ENCODE results near the gene ACOXL.

The ACOXL gene

GRCh38 chr2:110793034-110793433 lies 60.7 kb downstream of the ACOXL start:
- DNase-seq: no peak

GRCh38 chr2:110794390-110794789 lies 62.0 kb downstream of the ACOXL start:
- no peak for DNase-seq

- no peak for DNase-seq
Observed at GRCh38 chr2:110794951-110795350, 62.6 kb downstream of the ACOXL start.

- DNase-seq: no peak
Observed at GRCh38 chr2:110796716-110797301, 64.4 kb downstream of the ACOXL start.

- DNase-seq: no peak
Observed at GRCh38 chr2:110799376-110799775, 67.0 kb downstream of the ACOXL start.

- no peak for DNase-seq
Observed at GRCh38 chr2:110800611-110801402, 68.4 kb downstream of the ACOXL start.

GRCh38 chr2:110802208-110802932 lies 70.0 kb downstream of the ACOXL start:
- DNase-seq: no peak

GRCh38 chr2:110804433-110804832 lies 72.1 kb downstream of the ACOXL start:
- no peak for DNase-seq

GRCh38 chr2:110804915-110805314 lies 72.5 kb downstream of the ACOXL start:
- DNase-seq: no peak

- DNase-seq: no peak
Observed at GRCh38 chr2:110805894-110806452, 73.6 kb downstream of the ACOXL start.

- DNase-seq: no peak
Observed at GRCh38 chr2:110807522-110807921, 75.1 kb downstream of the ACOXL start.

- DNase-seq: no peak
Observed at GRCh38 chr2:110810404-110810803, 78.0 kb downstream of the ACOXL start.

- DNase-seq: no peak
Observed at GRCh38 chr2:110812726-110813645, 80.6 kb downstream of the ACOXL start.

- DNase-seq: no peak
Observed at GRCh38 chr2:110813896-110814295, 81.5 kb downstream of the ACOXL start.

- DNase-seq: no peak
Observed at GRCh38 chr2:110815938-110816337, 83.6 kb downstream of the ACOXL start.

GRCh38 chr2:110816404-110817365 lies 84.3 kb downstream of the ACOXL start:
- no peak for DNase-seq

GRCh38 chr2:110818767-110819481 lies 86.6 kb downstream of the ACOXL start:
- no peak for DNase-seq

GRCh38 chr2:110819711-110820110 lies 87.3 kb downstream of the ACOXL start:
- no peak for DNase-seq

- no peak for DNase-seq
Observed at GRCh38 chr2:110820128-110820527, 87.8 kb downstream of the ACOXL start.
